Activated T-cell treated with anti-CD3 and anti-CD28 coated beads, Interleukin-2, amount 50 U/mL, for 72 hours (primary cell): ENCODE data around the gene RHEB. TPM values are rescaled to one million over a fixed set of nuclear protein-coding genes. Genes with fewer than 3 reads are reported as not detected.

Experiments
- ATAC-seq, 2 donors: fragments of 150-1000 bp; cut with Tn5 transposase; replicated peaks in 1 of 2; 2 replicates each; pipeline ENCODE4 v1.10.0; 2021; ENCODE audit warnings: moderate library complexity in 2 of 2, mild to moderate bottlenecking in 1 of 2
- DNase-seq, 2 donors: peaks; one replicate each; pipeline ENCODE4 v3.0.0; 2021 to 2022; ENCODE audit warnings: mixed read lengths in 1 of 2
- H3K27ac Mint-ChIP-seq: one replicate; pipeline ENCODE4 v1.8.0; 2022; ENCODE audit warnings: mild to moderate bottlenecking, moderate library complexity, mixed read lengths
- H3K27me3 Mint-ChIP-seq: one replicate; pipeline ENCODE4 v1.8.0; 2022; ENCODE audit warnings: low read depth, mixed read lengths
- H3K36me3 Mint-ChIP-seq, 2 donors: one replicate each; pipeline ENCODE4 v1.8.0; 2022; ENCODE audit warnings: mixed read lengths in 2 of 2, mild to moderate bottlenecking in 1 of 2; ENCODE audit not compliant: insufficient read depth in 2 of 2
- H3K4me1 Mint-ChIP-seq: one replicate; pipeline ENCODE4 v1.8.0; 2022; ENCODE audit warnings: low read depth, mixed read lengths
- H3K4me3 Mint-ChIP-seq, 2 donors: one replicate each; pipeline ENCODE4 v1.8.0; 2022; ENCODE audit warnings: mild to moderate bottlenecking in 2 of 2, mixed read lengths in 2 of 2, moderate library complexity in 2 of 2
- H3K9me3 Mint-ChIP-seq, 2 donors: one replicate each; pipeline ENCODE4 v1.8.0; 2022; ENCODE audit warnings: mixed read lengths in 2 of 2
- total RNA-seq, 2 donors: library from RNA; stranded (reverse); gene quantifications; one replicate each; pipeline ENCODE4 v1.2.3, GENCODE V29; 2022

Gene RHEB
- total RNA-seq, 2 donors from 2014 or later, result 39.3 to 47.3 TPM

DNA sequence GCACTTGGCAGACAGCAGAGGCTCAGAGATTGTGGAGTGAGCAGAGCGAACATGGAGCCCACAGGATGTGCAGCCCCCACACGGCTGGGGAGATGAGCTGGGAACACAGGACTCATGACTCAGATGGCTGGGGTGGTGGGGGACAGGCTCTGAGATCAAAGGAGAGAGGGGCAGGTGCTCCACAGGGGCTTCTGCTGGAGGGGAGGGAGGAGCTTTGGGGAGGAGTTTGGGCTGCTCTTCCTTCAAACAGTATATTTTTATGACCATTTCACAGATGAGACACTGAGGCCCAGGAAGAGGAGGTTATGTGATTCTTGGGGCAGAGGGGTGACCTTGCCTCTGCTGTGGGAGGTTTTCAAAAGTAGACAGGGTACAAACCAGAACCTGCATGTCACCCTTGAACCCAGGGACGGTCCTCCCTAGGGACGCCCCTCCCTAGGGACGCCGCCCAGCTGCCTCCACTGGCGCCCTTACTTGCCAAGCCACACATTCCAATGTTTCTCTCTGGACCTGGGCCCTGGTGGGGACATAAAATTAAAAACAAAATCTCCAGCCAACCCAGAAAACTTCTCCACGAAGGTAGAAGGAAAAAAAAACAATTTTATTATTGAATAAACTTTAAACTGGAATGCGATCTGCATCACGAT, 78.8 kb downstream of the RHEB start:
- Mint-ChIP-seq H3K4me1 (peaks cover 63% of the 10 kb centered on the region), H3K36me3 (no peaks in the 10 kb centered on the region), H3K27ac (peak overlapping the region; percentile 26), H3K27me3 (no peaks in the 10 kb centered on the region), H3K4me3 (peak overlapping the region; percentile 56 to 89), H3K9me3 (no peaks in the 10 kb centered on the region)
- DNase-seq (peak in 1 of 2 donors; percentile 49), ATAC-seq (peak; percentile 43 to 46)

- H3K4me1 Mint-ChIP-seq, result peaks cover 57% of the 10 kb centered on the region
- ATAC-seq (peak; percentile 42), DNase-seq (peak; percentile 40 to 47)
- H3K4me3 Mint-ChIP-seq, result peak within 1 kb of the TSS; percentile 56 to 89
- no peaks in the 10 kb centered on the region for H3K27me3 Mint-ChIP-seq
- H3K36me3 Mint-ChIP-seq, result no peaks in the 10 kb centered on the region
- H3K27ac Mint-ChIP-seq, result no peak within 1 kb of the TSS
- no peaks in the 10 kb centered on the region for H3K9me3 Mint-ChIP-seq
Observed at GRCh38 chr7:151439855-151440798, 79.6 kb downstream of the RHEB start, which contains the start of gene CRYGN. TSS of gene CRYGN (minus strand) at chr7:151440141. CDS start at chr7:151439917, 224 bp downstream.

GRCh38 chr7:151438864-151439601, 80.7 kb downstream of the RHEB start:
- no peaks in the 10 kb centered on the region for H3K27me3 Mint-ChIP-seq
- H3K9me3 Mint-ChIP-seq, result no peaks in the 10 kb centered on the region
- peaks cover 47% of the 10 kb centered on the region for H3K4me1 Mint-ChIP-seq
- H3K4me3 Mint-ChIP-seq, result peak overlapping the region; percentile 56 to 89
- DNase-seq, result no peak
- H3K27ac Mint-ChIP-seq, result no peak overlapping the region
- H3K36me3 Mint-ChIP-seq, result no peaks in the 10 kb centered on the region
- ATAC-seq, result no peak

DNA sequence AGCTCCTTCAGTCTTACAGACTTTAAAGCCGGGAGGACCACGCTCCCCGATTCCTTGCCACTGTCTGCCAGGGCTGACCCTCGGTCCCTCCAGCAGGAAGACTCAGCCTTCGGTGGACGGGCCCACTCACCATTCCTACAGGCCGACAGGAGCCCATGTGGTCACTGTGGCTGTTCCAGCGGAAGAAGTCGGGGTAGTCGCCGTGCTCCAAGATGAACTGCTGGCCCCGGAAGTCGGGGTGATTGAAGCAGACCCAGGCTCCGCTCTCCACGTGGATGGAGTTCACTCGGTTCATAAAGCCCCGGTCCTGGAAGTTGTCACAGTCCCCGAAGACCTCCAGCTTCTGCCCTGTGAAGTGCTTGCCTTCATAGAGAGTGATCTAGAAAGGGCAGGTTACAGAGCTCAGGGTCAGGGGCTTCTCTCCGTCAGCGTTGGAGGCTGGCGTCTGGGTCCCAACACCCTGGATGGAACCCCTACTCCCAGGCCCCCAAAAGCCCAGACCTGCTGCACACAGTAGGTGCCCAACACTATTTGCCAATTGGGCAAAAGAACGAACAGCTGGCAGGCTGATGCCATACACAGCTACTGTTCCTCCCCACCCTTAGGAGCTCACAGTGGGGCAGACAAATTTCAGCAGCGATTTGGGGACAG, 81.7 kb downstream of the RHEB start:
- Mint-ChIP-seq H3K4me1 (peaks cover 51% of the 10 kb centered on the region), H3K27me3 (no peaks in the 10 kb centered on the region), H3K4me3 (no peak overlapping the region), H3K36me3 (no peaks in the 10 kb centered on the region), H3K9me3 (no peaks in the 10 kb centered on the region), H3K27ac (no peak overlapping the region)
- DNase-seq, result no peak
- ATAC-seq, result no peak

DNA sequence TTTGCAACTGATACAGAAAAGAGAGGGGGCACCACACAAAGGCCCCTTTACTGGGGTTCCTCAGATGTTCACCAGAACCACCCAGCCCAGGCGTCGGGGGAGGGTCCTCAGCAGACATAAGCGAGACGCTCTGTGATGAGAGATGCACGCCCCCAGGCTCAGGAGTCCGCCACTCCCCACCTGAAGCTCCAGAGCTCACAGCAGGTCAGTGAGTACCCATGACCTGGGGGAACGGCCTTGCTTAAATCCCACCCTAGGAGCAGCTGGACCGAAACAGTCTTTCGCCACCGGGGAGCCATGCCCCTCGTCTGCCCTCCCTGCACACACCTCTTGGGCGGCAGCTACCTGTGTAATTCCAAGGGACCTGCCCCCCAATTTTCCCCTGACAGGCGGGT, 82.5 kb downstream of the RHEB start:
- no peak overlapping the region for H3K27ac Mint-ChIP-seq
- no peak for ATAC-seq

GRCh38 chr7:151436446-151437158, 83.1 kb downstream of the RHEB start:
- Mint-ChIP-seq H3K27me3 (no peaks in the 10 kb centered on the region), H3K9me3 (no peaks in the 10 kb centered on the region), H3K4me3 (no peak overlapping the region), H3K27ac (no peak overlapping the region), H3K36me3 (no peaks in the 10 kb centered on the region), H3K4me1 (peaks cover 47% of the 10 kb centered on the region)
- ATAC-seq (no peak), DNase-seq (no peak)

More for the DNA sequence above, 82.5 kb downstream of the RHEB start:
- H3K27me3 Mint-ChIP-seq, result no peaks in the 10 kb centered on the region
- H3K9me3 Mint-ChIP-seq, result no peaks in the 10 kb centered on the region
- H3K4me3 Mint-ChIP-seq, result no peak overlapping the region
- H3K36me3 Mint-ChIP-seq, result no peaks in the 10 kb centered on the region
- H3K4me1 Mint-ChIP-seq, result peaks cover 52% of the 10 kb centered on the region
- no peak for DNase-seq

GRCh38 chr7:151435971-151436370, 83.7 kb downstream of the RHEB start:
- DNase-seq (no peak), ATAC-seq (no peak)
- H3K4me1 Mint-ChIP-seq, result peaks cover 45% of the 10 kb centered on the region
- H3K9me3 Mint-ChIP-seq, result no peaks in the 10 kb centered on the region
- no peak overlapping the region for H3K27ac Mint-ChIP-seq
- no peaks in the 10 kb centered on the region for H3K27me3 Mint-ChIP-seq
- H3K36me3 Mint-ChIP-seq, result no peaks in the 10 kb centered on the region
- no peak overlapping the region for H3K4me3 Mint-ChIP-seq

DNA sequence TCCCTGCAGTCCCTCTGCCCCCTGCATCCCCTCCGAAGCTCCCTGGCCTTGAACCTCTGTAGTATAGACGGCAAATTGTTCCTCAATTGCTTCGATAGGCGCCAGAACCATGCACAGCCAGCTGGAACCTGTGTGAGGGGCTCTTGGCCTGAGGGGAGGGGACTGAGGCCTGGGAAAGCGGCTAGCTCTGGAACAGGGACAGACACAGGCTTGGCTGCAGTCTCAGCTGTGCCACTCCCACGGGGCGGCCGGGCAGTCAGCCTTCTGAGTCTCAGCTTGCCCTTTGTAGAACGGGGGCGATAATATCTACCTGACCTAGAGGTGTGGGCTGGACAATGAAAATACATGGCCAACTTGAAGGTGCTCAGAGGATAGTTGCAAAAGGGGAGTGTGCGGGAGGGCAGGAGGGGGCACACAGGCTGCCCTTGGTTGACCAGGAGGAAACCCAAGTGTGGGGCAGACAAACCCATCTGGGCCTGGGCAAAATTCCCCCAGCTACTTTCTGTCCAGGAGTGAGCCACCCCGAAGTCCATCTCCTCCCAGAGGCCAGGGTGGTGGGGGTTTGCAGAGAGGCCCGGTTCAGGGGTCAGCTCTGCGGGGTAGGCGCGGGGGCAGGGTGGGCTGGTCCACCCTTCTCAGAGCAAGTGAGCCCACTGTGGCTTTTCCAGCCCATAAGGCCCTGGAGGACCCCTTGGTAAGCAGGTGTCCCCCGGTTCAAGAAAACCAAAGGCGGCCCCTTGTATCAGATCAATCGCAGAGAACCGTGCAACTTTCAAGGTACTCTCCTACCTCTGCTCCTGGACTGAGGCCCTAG, 84.4 kb downstream of the RHEB start:
- Mint-ChIP-seq H3K36me3 (no peaks in the 10 kb centered on the region), H3K27me3 (no peaks in the 10 kb centered on the region), H3K4me3 (no peak overlapping the region), H3K9me3 (no peaks in the 10 kb centered on the region), H3K27ac (no peak overlapping the region), H3K4me1 (peaks cover 42% of the 10 kb centered on the region)
- ATAC-seq (no peak), DNase-seq (no peak)

GRCh38 chr7:151434549-151434948, 85.1 kb downstream of the RHEB start:
- no peaks in the 10 kb centered on the region for H3K9me3 Mint-ChIP-seq
- no peak overlapping the region for H3K4me3 Mint-ChIP-seq
- DNase-seq (no peak), ATAC-seq (no peak)
- H3K36me3 Mint-ChIP-seq, result no peaks in the 10 kb centered on the region
- H3K27ac Mint-ChIP-seq, result no peak overlapping the region
- peaks cover 43% of the 10 kb centered on the region for H3K4me1 Mint-ChIP-seq
- H3K27me3 Mint-ChIP-seq, result no peaks in the 10 kb centered on the region

DNA sequence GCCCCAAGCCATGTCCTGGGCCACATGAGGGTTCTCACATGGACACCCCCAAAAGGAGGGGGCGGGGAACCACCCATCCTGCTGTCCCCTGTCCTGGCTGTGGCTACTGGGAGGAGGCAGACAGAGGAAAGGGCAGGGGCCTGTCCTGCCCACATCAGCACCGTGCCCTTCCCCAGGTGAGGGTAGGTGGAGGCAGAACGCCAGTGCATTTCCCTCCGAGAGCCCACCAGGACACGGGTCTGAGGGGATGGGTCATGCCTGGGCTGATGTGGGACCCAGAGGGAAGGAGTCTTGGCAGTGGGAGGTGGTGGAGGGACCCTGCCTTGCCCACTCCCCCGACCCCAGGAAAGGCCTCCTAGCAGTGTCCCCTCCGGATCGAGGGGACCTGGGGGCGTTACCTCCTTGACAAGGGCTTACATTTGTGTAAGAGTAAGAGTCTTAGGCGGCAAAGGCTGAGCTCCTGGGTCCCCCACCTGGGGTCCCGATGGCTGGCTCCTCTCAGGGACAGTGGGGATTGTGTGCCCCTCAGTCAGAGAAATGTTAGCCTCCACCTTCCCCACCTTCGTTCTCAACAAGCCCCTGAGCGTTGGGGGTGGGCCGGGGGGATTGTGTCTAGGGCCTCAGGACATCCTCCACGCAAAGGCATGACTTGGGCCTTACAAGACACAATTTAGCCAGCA, 85.8 kb downstream of the RHEB start:
- Mint-ChIP-seq H3K36me3 (no peaks in the 10 kb centered on the region), H3K27ac (no peak overlapping the region), H3K4me1 (peaks cover 43% of the 10 kb centered on the region), H3K9me3 (no peaks in the 10 kb centered on the region), H3K27me3 (no peaks in the 10 kb centered on the region), H3K4me3 (peak overlapping the region in 1 of 2 donors; percentile 81)
- DNase-seq (no peak), ATAC-seq (no peak)
